Measurements from ENCODE around the gene EPN3.

GRCh38 chr17:50583641-50584040 is 51.1 kb downstream of the EPN3 start:
- TF ChIP-seq CTCF (IDR thresholded peaks at IDR 0.05; ENCODE audit: poor library complexity, severe bottlenecking) (no peak), REST (IDR thresholded peaks at IDR 0.05; ENCODE audit: borderline replicate concordance) (no peak), SMC3 (conservative IDR thresholded peaks at IDR 0.05; ENCODE audit: poor library complexity) (no peak), RAD21 (conservative IDR thresholded peaks at IDR 0.05) (no peak), TAF1 (IDR thresholded peaks at IDR 0.05; ENCODE audit: low read depth) (no peak), EP300 (conservative IDR thresholded peaks at IDR 0.05; ENCODE audit: poor library complexity, severe bottlenecking) (no peak)
